AG08395 (cell line): ENCODE data around the gene CCDC83.

Source experiments
- DNase-seq: peaks from one replicate; pipeline ENCODE4 v3.0.0; 2012; ENCODE audit warnings: mixed read lengths, low spot score

The CCDC83 gene

GRCh38 chr11:85855341-85855656 lies at the start of gene CCDC83:
Gene CCDC83 (plus strand): TSS chr11:85855383. CDS start chr11:85865124, 9,741 bp downstream.
- DNase-seq = no peak

DNA sequence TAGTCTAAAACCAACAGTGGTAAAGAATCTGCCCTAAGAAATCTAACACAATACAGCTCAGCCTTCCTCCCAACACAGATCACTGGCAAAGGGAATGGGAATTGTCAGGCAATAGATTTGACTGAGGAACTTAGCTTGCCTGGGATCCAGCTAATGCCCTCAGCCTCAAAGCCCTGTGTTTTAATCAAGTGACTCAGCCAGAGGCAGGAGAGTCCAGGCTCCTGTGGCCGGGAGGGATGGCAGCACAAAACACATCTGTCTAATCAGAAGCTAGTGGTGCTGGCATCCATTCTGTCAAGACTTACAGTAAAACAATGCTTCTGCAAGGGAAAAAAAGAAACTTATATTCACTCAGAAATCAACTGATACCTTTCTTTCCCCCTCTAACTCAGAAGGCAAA lies 49.8 kb upstream of the CCDC83 start:
- DNase-seq = peak; percentile 56

GRCh38 chr11:85806016-85806415 lies 49.2 kb upstream of the CCDC83 start:
- DNase-seq = no peak

- no peak for DNase-seq
Observed at GRCh38 chr11:85806876-85807275, 48.3 kb upstream of the CCDC83 start.

GRCh38 chr11:85809191-85809590 lies 46.0 kb upstream of the CCDC83 start:
- no peak for DNase-seq

DNA sequence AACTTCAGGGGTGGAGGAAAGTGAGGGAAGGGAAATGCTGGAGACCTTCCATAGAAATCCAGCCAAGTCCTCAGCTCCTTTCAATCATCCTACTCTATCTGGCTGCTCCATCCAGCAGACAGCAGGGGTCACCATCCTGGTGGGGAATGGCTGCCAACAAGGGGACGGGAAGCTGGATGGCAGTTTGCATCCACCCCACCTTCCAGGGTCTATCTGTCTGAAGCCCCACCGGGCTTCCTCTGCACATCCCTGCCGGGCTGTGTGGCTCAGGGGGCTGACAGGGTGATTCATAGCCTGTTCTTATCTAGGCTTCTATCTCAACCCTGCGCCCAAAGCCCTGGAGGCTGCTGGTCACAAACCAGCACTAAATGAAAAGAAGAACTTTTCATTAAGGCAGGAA lies 45.3 kb upstream of the CCDC83 start:
- peak; percentile 9 for DNase-seq

- no peak for DNase-seq
Observed at GRCh38 chr11:85810521-85810870, 44.7 kb upstream of the CCDC83 start.

DNA sequence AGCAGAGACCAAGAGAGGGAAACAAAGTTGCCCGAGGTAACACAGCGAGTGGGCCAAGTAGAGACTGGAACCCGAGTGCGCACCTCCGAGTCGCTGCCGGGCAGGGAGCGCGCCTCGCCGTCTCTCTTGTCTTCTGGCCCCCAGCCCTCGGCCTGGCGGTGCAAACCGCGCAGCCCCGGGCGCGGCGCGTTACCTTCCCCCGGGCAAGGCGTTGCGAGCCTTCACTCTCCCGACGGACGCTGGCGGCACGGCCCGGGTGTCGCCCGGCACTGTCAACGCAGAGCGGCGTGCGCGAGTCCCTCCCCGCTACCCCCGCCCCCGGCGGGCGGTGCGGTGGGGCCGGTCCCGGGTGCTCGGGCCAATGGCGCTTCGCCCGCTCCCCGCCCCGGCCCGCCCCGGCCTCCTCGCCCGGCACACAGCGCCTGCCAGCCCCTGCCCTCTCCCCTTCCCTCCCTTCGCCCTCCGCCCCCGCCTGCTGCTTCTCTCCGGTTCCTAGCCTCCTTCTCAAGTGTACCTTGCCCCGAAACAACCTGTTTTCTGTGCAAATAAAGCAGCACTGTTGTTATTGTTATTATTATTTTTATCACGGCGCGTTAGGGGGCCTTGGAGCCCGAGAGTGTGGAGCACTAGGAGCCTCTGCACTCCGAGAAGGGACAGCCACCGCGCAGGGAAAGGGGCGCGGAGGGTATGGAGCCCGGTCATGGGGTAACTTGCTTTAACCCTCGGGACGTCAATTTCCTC lies 44.1 kb upstream of the CCDC83 start, which contains the start of gene SYTL2:
Gene SYTL2, minus strand, starts transcription at position 271 of the 741 bp plus-strand sequence. CDS start 53,416 bp downstream, outside the sequence.
- DNase-seq = peak; percentile 83

- DNase-seq = no peak
Observed at GRCh38 chr11:85811624-85812023, 43.6 kb upstream of the CCDC83 start.

GRCh38 chr11:85813721-85814120 lies 41.5 kb upstream of the CCDC83 start:
- no peak for DNase-seq

GRCh38 chr11:85815186-85815931 lies 39.8 kb upstream of the CCDC83 start:
- DNase-seq = peak; percentile 50

DNA sequence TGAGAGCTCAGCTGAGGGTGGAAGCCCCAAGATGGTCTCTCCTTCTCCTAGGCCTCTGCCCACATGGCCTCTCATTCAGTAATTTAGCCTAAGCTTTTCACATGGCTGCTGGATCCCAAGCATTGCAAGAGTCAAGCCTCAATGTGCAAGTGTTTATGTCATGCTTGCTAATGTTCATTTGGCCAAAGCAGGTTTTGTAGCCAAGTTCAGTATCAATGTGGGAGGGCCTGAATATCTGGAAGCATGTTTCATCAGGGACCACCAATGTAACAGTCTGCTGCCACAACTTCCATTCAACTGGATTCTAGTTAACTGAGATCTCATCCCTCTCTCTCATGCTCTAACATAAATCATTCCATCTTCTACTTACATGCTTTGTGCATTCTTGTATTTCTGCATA lies 35.7 kb upstream of the CCDC83 start:
- DNase-seq = no peak

DNA sequence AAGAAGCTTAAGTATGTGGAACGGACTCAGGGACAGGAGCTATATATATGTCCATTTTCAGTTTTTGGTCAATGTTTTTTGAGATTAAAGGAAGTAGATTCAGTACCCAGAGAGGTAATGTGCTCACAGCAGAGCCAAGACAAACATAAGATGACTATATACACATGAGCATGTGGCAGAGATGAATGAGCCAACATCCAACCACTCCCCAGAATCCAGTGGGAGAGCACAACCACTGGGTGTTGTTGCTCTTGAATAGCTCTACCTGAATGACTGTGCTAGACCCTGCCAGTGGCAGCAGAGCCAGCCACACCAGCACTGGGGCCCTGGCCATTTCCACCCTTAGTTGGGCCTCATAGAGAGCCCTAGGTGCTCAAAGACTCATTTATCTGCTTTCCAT lies 33.5 kb upstream of the CCDC83 start:
- DNase-seq = no peak

GRCh38 chr11:85822814-85823213 lies 32.4 kb upstream of the CCDC83 start:
- peak; percentile 38 for DNase-seq

DNA sequence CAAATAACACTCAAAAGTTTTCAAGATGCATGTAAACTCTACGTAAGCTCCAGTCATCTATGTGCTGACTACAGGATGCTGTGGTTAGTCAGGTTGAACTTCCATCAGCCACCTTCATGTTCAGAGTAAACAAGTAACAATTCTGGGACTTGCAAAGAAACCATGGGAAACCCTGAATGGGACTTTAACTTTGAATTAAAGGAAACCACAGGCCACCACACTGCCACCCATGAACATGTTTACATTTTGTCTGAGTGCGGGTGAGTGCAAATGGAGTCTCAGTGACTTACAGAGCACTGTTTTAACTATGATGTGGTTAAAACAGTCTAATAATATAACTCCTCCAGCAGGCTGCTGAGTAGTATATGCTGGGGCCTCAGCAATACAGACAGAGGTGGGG lies 31.4 kb upstream of the CCDC83 start:
- no peak for DNase-seq

DNA sequence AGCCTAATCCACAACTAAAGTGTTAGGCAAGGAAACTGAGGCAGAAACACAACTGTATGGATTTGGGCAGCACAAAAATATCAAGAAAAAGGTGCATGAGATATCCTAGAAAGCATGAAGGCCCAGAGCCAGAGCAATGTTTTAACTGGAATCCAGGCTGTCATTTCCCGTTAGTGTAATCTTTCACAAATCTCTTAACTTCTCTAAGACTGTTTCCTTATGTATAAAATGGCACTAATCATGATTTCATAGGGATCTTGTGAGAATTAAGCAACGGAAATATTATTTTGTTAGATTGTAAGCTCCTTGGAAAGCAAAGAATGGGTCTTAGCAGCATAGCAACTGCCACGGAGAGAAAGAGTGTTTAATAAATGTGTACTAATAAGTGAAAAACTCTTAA lies 29.6 kb upstream of the CCDC83 start:
- no peak for DNase-seq

DNA sequence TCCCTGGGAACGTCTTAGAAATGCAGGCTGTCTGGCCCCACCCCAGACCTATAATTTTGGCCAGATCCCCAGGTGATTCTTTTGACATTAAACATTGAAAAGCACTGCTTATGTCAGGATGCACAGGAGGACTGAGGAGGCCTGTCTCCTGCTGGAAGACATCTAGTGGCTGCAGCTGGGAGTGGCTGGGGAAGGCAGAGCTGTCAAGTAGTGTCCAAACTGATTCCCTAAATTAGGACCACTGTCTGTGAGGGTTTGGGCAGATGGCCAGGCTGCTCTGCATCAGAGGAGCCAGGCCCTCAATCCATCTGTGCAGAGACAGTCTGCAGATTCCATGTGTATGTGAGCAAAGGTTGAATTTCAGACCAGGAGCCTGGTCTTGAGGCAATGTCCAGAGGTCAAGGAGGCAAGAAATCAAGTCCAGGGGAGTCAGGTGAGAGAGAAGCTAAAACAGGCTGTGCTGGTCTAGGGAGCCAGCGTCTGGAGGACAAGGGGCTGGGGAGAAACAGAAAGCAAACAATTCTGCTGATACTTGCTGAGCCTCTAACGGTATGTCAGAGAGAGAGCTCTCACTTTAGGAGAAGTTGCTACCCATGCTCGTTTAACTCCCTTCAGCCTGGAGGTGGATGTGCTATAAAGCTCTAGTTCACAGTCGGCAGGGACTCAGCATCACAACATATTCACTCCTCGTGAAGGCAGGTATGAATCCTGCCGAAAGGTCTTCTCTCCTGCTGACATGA lies 28.9 kb upstream of the CCDC83 start:
- DNase-seq = peak; percentile 65

- peak; percentile 89 for DNase-seq
Observed at GRCh38 chr11:85827748-85828639, 27.2 kb upstream of the CCDC83 start.

DNA sequence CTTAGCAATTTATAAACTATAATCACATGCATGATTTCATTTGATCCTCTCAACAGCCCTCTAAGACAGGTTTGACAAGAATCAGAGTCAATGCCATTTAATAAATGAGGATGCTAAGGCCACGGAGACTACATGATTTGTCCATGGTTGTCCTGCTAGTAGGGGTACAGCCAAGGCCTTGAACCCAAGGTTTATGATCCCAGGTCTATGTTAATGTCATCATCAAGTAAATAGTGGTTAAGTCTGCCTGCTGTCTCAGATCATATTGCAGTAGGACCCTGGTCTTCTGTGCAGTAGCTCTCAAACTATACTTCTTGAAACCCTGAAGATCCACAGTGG lies 26.6 kb upstream of the CCDC83 start:
- DNase-seq = no peak

DNA sequence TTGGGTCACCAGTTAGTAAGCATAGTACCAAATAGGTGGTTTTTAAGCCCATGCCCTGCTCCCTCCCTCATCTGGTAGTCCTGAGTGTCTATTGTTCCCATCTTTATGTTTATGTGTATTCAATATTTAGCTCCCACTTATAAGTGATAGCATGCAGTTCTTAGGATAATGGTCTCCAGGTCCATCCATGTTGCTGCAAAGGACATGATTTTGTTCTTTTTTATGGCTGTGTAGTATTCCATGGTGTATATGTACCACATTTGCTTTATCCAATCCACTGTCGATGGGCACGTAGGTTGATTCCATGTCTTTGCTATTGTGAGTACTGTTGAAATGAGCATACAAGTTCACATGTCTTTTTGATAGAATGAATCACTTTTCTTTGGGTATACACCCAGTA lies 26.0 kb upstream of the CCDC83 start:
- DNase-seq = no peak

- DNase-seq = no peak
Observed at GRCh38 chr11:85831050-85831449, 24.1 kb upstream of the CCDC83 start.

- DNase-seq = no peak
Observed at GRCh38 chr11:85835263-85835662, 19.9 kb upstream of the CCDC83 start.
